ENCODE measurements around the gene LBH.

The LBH gene

DNA sequence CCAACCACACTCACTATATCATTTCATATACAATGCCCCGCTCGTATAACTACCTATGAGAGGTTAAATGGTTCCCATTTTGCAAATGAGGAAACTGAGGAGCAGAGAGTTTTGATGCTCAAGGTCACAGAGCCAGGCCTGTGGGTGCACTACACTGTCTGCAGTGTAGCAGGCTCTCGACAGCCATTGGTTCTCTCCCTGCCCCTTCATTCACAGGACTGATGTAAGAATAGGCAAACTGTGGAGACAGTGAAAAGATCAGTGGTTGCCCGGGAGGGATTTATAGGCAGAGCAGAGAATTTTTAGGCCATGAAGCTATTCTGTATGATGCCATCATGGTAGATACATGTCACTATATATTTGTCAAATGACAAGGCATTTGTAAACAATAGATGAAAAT, 39.0 kb upstream of the LBH start:
- TF ChIP-seq, protein P1, sequence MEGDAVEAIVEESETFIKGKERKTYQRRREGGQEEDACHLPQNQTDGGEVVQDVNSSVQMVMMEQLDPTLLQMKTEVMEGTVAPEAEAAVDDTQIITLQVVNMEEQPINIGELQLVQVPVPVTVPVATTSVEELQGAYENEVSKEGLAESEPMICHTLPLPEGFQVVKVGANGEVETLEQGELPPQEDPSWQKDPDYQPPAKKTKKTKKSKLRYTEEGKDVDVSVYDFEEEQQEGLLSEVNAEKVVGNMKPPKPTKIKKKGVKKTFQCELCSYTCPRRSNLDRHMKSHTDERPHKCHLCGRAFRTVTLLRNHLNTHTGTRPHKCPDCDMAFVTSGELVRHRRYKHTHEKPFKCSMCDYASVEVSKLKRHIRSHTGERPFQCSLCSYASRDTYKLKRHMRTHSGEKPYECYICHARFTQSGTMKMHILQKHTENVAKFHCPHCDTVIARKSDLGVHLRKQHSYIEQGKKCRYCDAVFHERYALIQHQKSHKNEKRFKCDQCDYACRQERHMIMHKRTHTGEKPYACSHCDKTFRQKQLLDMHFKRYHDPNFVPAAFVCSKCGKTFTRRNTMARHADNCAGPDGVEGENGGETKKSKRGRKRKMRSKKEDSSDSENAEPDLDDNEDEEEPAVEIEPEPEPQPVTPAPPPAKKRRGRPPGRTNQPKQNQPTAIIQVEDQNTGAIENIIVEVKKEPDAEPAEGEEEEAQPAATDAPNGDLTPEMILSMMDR (IDR thresholded peaks at IDR 0.05; ENCODE audit: insufficient read depth, missing control alignments), result no peak
- DNase-seq (ENCODE audit: insufficient read length, low spot score) (no peak), FAIRE-seq (no peak)

DNA sequence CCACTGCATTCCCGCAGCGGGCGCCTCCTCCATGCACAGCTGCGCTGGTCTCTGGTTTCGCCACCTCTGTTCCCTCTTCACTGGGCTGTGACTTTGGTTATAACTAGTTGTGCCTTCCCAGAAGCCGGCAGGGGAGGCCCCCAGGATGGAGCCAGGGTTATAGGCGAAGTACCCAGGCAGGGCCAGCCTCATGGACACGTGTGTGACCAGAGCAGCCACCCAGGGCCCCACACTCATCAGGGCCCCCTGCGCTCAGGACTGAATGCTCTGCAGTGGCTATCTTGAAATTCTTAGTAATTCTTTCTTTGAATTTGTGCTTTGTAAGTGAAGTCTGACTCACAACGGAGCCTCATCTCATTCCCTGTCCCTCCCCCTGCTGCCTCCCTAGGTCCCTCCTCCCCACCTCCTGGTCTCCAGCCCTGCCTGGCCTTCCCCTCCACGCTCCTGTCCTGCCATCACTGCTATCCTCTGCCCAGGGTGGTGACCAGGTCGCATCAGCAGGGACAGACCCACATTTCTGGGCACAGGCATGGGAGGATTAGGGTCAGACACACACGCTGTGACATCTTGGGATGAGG, 38.1 kb upstream of the LBH start:
- FAIRE-seq (no peak), DNase-seq (ENCODE audit: insufficient read length, low spot score) (no peak)
- TF ChIP-seq, protein P1 (IDR thresholded peaks at IDR 0.05; ENCODE audit: insufficient read depth, missing control alignments), result no peak

DNA sequence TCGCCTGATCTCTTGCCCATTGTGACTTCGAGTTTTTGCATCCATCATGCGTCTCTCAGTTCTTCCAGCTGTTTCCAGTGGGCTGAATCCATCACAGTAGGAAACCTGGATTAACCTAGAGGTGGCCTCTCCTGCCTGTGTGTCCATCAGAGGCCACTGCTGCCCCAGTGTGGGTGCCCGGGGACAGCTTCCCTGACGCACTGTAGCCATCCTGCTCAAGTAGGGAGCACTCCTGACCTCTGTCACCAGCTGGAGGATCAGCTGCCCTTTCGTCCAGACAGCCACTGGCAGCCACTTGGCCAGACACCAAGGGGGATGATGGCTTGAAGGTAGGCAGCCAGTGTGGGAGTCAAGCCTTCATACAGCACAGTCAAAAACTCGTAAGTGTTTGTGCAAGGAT, 36.9 kb upstream of the LBH start:
- TF ChIP-seq, protein P1 (IDR thresholded peaks at IDR 0.05; ENCODE audit: insufficient read depth, missing control alignments), result no peak
- no peak for FAIRE-seq
- DNase-seq (ENCODE audit: insufficient read length, low spot score), result no peak

DNA sequence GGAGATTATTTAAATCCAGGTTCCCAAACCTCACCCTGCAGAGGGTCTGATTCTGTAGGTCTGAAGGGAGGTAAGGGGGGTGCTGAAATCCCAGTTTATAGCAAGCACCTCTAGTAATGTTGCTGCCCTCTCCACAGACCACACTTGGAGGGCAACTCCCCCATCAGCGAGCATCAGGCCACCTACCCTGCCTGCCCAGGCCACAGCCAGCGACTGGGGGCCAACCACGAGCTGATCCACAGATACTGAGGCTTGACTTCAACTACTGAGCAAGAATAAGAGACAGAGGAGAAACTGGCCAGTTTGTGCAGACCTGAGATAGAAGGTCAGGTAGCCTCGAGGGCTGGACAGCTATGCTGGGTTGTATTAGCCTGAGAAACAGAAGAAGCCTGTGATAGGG, 36.3 kb upstream of the LBH start:
- no peak for DNase-seq (ENCODE audit: insufficient read length, low spot score)
- TF ChIP-seq, protein P1 (IDR thresholded peaks at IDR 0.05; ENCODE audit: insufficient read depth, missing control alignments), result no peak
- FAIRE-seq, result no peak

DNA sequence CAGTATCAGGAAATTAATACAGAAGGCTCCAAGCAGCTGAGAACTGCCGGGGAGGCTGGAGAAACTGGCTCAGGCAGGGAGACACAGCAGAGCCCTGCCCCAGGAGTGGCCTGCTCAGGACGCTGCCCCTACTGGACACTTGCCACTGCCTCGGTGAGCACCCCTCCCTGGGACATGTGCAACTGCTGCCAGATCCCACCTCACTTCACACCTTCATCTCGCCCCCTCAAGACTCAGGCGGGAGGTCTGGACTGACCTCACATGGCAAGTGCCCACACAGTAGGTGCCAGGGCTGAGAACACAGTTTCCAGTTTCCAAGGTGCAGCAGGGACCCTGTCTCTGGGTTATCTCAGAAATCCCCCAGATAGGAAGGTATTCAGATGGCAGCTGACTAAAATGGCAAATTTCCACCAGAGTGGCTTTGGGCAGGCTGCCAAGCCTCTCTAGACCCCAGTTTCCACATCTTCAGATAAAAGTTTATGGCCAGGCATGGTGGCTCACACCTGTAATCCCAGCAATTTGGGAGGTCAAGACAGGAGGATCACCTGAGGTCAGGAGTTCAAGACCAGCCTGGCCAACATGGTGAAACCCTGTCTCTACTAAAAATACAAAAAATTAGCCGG, 33.7 kb upstream of the LBH start:
- no peak for FAIRE-seq
- DNase-seq (ENCODE audit: insufficient read length, low spot score), result no peak

DNA sequence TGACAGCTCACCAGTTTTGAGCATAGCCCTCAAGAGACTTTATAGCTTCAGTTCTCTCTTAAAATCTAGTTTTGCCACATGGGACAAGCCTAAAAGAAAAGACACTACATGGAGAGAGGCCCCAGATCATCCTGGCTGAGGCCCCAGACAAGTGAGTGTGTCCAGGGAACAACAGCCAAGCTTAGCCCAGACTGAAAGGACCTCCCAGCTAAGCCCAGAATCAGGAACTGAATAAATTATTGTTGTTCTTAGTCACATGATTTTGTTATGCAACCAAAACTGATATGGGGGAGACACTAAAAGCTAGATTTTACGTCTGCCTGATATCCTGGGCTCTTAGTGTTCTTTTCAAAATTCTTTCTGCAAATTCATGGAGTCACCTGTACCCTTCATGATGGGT, 29.3 kb upstream of the LBH start:
- TF ChIP-seq, protein P1 (IDR thresholded peaks at IDR 0.05; ENCODE audit: insufficient read depth, missing control alignments), result no peak
- DNase-seq (ENCODE audit: insufficient read length, low spot score) (no peak), FAIRE-seq (no peak)

More for the DNA sequence above, 33.7 kb upstream of the LBH start:
- TF ChIP-seq, protein P1 (IDR thresholded peaks at IDR 0.05; ENCODE audit: insufficient read depth, missing control alignments), result no peak

DNA sequence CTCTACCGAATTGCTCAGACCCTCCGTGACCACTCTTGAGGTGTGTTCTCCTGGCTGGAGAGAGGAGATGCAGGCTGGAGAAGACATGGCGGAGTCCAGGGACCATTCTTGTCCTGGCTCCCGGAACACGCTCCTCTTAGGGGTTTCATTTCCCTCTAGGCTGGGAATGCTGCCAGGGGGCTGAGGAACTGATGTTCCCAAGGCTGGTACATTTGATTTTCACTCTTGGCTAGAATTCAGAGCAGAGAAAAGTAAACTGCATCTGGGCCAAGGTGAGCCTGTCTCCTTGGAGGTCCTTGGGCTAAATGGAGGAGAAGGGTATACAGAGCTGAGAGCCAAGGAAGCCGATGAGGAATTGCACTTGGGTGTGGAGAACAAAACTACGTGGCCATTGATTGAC, 28.2 kb upstream of the LBH start:
- DNase-seq (ENCODE audit: insufficient read length, low spot score) (no peak), FAIRE-seq (no peak)
- TF ChIP-seq, protein P1 (IDR thresholded peaks at IDR 0.05; ENCODE audit: insufficient read depth, missing control alignments), result no peak

All from D721Med (cell line).